HG02571 (cell line): ENCODE data around the gene ADAM15.

Experiments
- ATAC-seq: cut with Tn5 transposase; IDR thresholded peaks from one replicate; pipeline ENCODE4 v1.9.1; 2021; ENCODE audit warnings: mild to moderate bottlenecking, moderate library complexity; ENCODE audit not compliant: unreplicated experiment

The ADAM15 gene

GRCh38 chr1:155110381-155110780 lies 59.3 kb downstream of the ADAM15 start:
- no peak for ATAC-seq

- no peak for ATAC-seq
These were observed 59.7 kb downstream of the ADAM15 start for GRCh38 chr1:155110826-155111225.
